H1 (cell line): ENCODE data around the gene SLC5A11. TPM values are rescaled to one million over a fixed set of nuclear protein-coding genes. Genes with fewer than 3 reads are reported as not detected.

Experiments
- CTCF ChIA-PET: fragments of 300-600 bp; sonication (Branson Sonifier 250); formaldehyde crosslinking; loops from one replicate; lab custom pipeline; 2021; ENCODE audit not compliant: partially characterized antibody; lab: Charles Lee
- POLR2A ChIA-PET: fragments of 300-600 bp; sonication (Branson Sonifier 250); formaldehyde crosslinking; loops from one replicate; lab custom pipeline; 2021; ENCODE audit warnings: inconsistent platforms; ENCODE audit not compliant: partially characterized antibody; lab: Charles Lee
- DNase-seq, 2 experiments: peaks; one replicate each; pipeline versions ENCODE4 v3.0.0 to v3.0.0-alpha.2; 2010 to 2022; ENCODE audit warnings: low spot score in 2 of 2, low read depth in 1 of 2, mixed read lengths in 1 of 2
- FAIRE-seq: peaks from 2 replicates; lab custom pipeline; 2011; peaks lifted over from hg19 to GRCh38; lab: Jason Lieb, UNC
- H2AFZ ChIP-seq: 2 replicates; pipeline ENCODE4 v1.8.1; 2012; ENCODE audit warnings: low read length, inconsistent platforms
- H2AK5ac ChIP-seq: 2 replicates; pipeline ENCODE4 v1.6.1; 2013; ENCODE audit warnings: low read depth, low read length
- H2BK120ac ChIP-seq: replicated peaks from 2 replicates; pipeline ENCODE3; 2013; ENCODE audit warnings: low read depth, low read length, inconsistent platforms
- H2BK12ac ChIP-seq: 2 replicates; pipeline ENCODE4 v1.6.1; 2013; ENCODE audit warnings: low read depth, low read length
- H2BK15ac ChIP-seq: 2 replicates; pipeline ENCODE4 v1.6.1; 2013; ENCODE audit warnings: low read length
- H2BK20ac ChIP-seq: 2 replicates; pipeline ENCODE4 v1.6.1; 2013; ENCODE audit warnings: low read length
- H2BK5ac ChIP-seq: 2 replicates; pipeline ENCODE4 v1.6.1; 2013; ENCODE audit warnings: low read depth, low read length
- H3K14ac ChIP-seq: 2 replicates; pipeline ENCODE4 v1.6.1; 2013; ENCODE audit warnings: inconsistent platforms; ENCODE audit not compliant: insufficient read length
- H3K18ac ChIP-seq: 2 replicates; pipeline ENCODE4 v1.6.1; 2013; ENCODE audit warnings: low read length; ENCODE audit errors: extremely low read depth
- H3K23ac ChIP-seq: 2 replicates; pipeline ENCODE4 v1.6.1; 2013; ENCODE audit warnings: inconsistent platforms; ENCODE audit not compliant: insufficient read length
- H3K23me2 ChIP-seq: 2 replicates; pipeline ENCODE4 v1.6.1; 2013; ENCODE audit warnings: low read depth, low read length
- H3K27ac ChIP-seq: 2 replicates; pipeline ENCODE4 v1.6.1; 2011; ENCODE audit warnings: low read depth, low read length, inconsistent platforms
- H3K27me3 ChIP-seq, 4 experiments: replicated peaks in 1 of 4; 1 replicate in 1 of 4; 2 replicates in 3 of 4; pipeline versions ENCODE4 v1.6.1 to v1.8.1; 2011 to 2013; ENCODE audit warnings: low read length in 3 of 4, mild to moderate bottlenecking in 3 of 4, inconsistent platforms in 2 of 4, mixed read lengths in 2 of 4, moderate library complexity in 1 of 4; ENCODE audit not compliant: control insufficient read depth in 3 of 4, insufficient read depth in 3 of 4; ENCODE audit errors: extremely low read depth in 1 of 4
- H3K36me3 ChIP-seq, 4 experiments: 2 replicates each; pipeline versions ENCODE4 v1.6.1 to v1.8.1; 2011 to 2013; ENCODE audit warnings: mild to moderate bottlenecking in 4 of 4, low read length in 3 of 4, moderate library complexity in 2 of 4, control low read depth in 1 of 4, inconsistent platforms in 1 of 4; ENCODE audit not compliant: insufficient read depth in 4 of 4, control insufficient read depth in 2 of 4
- H3K4ac ChIP-seq: replicated peaks from 2 replicates; pipeline ENCODE3; 2013; ENCODE audit warnings: low read length, low read depth, mixed read lengths, inconsistent platforms; ENCODE audit not compliant: insufficient read length
- H3K4me1 ChIP-seq, 4 experiments: replicated peaks in 1 of 4; 1 replicate in 1 of 4; 2 replicates in 3 of 4; pipeline versions ENCODE4 v1.6.1 to v1.8.1; 2011 to 2013; ENCODE audit warnings: low read length in 3 of 4, inconsistent platforms in 2 of 4, mixed read lengths in 1 of 4; ENCODE audit not compliant: insufficient read depth in 4 of 4, control insufficient read depth in 3 of 4
- H3K4me2 ChIP-seq, 2 experiments: 2 replicates each; pipeline versions ENCODE4 v1.6.1 to v1.8.1; 2011 to 2013; ENCODE audit warnings: low read depth in 2 of 2, low read length in 2 of 2, control low read depth in 1 of 2, inconsistent platforms in 1 of 2, mild to moderate bottlenecking in 1 of 2; ENCODE audit not compliant: insufficient read depth in 1 of 2
- H3K4me3 ChIP-seq, 4 experiments: fragments of 200-600, 300-600 bp in 1 of 4; sonication (generic), shearing (Covaris generic), sonication (Bioruptor Twin) in 1 of 4; 2 replicates each; pipeline versions ENCODE4 v1.5.1 to v1.8.1; 2011 to 2016; ENCODE audit warnings: low read length in 4 of 4, low read depth in 3 of 4, control low read depth in 2 of 4, inconsistent platforms in 2 of 4, mild to moderate bottlenecking in 2 of 4, mixed read lengths in 1 of 4, moderate library complexity in 1 of 4; ENCODE audit not compliant: insufficient read depth in 2 of 4; ENCODE audit errors: extremely low read depth in 1 of 4
- H3K56ac ChIP-seq: replicated peaks from 2 replicates; pipeline ENCODE3; 2013; ENCODE audit warnings: low read depth, mild to moderate bottlenecking, mixed read lengths, low read length, inconsistent platforms; ENCODE audit not compliant: insufficient read length
- H3K79me1 ChIP-seq: 2 replicates; pipeline ENCODE4 v1.6.1; 2013; ENCODE audit warnings: low read depth, low read length, control low read depth
- H3K79me2 ChIP-seq, 2 experiments: 2 replicates each; pipeline versions ENCODE4 v1.6.1 to v1.8.1; 2012 to 2013; ENCODE audit warnings: low read length in 2 of 2, mild to moderate bottlenecking in 2 of 2, inconsistent platforms in 1 of 2; ENCODE audit not compliant: insufficient read depth in 2 of 2, control insufficient read depth in 1 of 2
- H3K9ac ChIP-seq, 4 experiments: replicated peaks in 1 of 4; 1 replicate in 1 of 4; 2 replicates in 3 of 4; pipeline versions ENCODE4 v1.6.1 to v1.8.1; 2011 to 2013; ENCODE audit warnings: low read depth in 3 of 4, low read length in 3 of 4, control low read depth in 2 of 4, mild to moderate bottlenecking in 2 of 4, moderate library complexity in 2 of 4, inconsistent platforms in 1 of 4; ENCODE audit errors: extremely low read depth in 1 of 4
- H3K9me3 ChIP-seq, 2 experiments: 2 replicates each; pipeline versions ENCODE4 v1.6.1 to v1.8.1; 2012 to 2013; ENCODE audit warnings: mild to moderate bottlenecking in 2 of 2, moderate library complexity in 2 of 2, control low read depth in 1 of 2, inconsistent platforms in 1 of 2, low read depth in 1 of 2, low read length in 1 of 2, mixed read lengths in 1 of 2; ENCODE audit not compliant: insufficient read depth in 2 of 2
- H4K20me1 ChIP-seq, 2 experiments: replicated peaks in 1 of 2; 2 replicates each; pipeline versions ENCODE3 to v1.8.1; 2011 to 2013; ENCODE audit warnings: inconsistent platforms in 2 of 2, low read length in 2 of 2, mild to moderate bottlenecking in 1 of 2; ENCODE audit not compliant: insufficient read depth in 2 of 2, control insufficient read depth in 1 of 2
- H4K5ac ChIP-seq: 2 replicates; pipeline ENCODE4 v1.6.1; 2013; ENCODE audit warnings: low read length, low read depth, mixed read lengths, inconsistent platforms; ENCODE audit not compliant: insufficient read length
- H4K8ac ChIP-seq: 2 replicates; pipeline ENCODE4 v1.8.0; 2013; ENCODE audit warnings: mild to moderate bottlenecking, moderate library complexity, low read length, inconsistent platforms; ENCODE audit not compliant: insufficient read depth; ENCODE audit errors: extremely low read depth
- H4K91ac ChIP-seq: replicated peaks from 2 replicates; pipeline ENCODE3; 2013; ENCODE audit warnings: low read length, mixed read lengths, inconsistent platforms; ENCODE audit not compliant: insufficient read length
- BACH1 ChIP-seq: IDR thresholded peaks from 2 replicates; pipeline ENCODE4 v1.6.1; 2012; ENCODE audit warnings: low read length, improper control_type of control experiment
- CBX5 ChIP-seq: fragments of 300-800, 300-1000 bp; sonication (generic); IDR thresholded peaks from 2 replicates; pipeline ENCODE4 v1.7.1; 2016; ENCODE audit warnings: antibody characterized with exemption, low read length, low read depth
- EP300 ChIP-seq, 2 experiments: IDR thresholded peaks; 1 replicate in 1 of 2; 2 replicates in 1 of 2; pipeline ENCODE4 v1.6.1; 2011 to 2012; ENCODE audit warnings: low read depth in 2 of 2, low read length in 2 of 2, mild to moderate bottlenecking in 2 of 2, borderline replicate concordance in 1 of 2, inconsistent platforms in 1 of 2, moderate library complexity in 1 of 2
- EZH2 ChIP-seq: fragments of 200-600 bp; sonication (generic); IDR thresholded peaks from 2 replicates; pipeline ENCODE4 v1.7.1; 2012; ENCODE audit warnings: low read depth, mild to moderate bottlenecking, moderate library complexity, low read length, inconsistent platforms; ENCODE audit not compliant: severe bottlenecking
- GABPA ChIP-seq: IDR thresholded peaks from 2 replicates; pipeline ENCODE4 v1.6.1; 2011; ENCODE audit warnings: mild to moderate bottlenecking, low read length, moderate library complexity, borderline replicate concordance; ENCODE audit not compliant: insufficient read depth
- GTF2F1 ChIP-seq: IDR thresholded peaks from 2 replicates; pipeline ENCODE4 v1.6.1; 2012; ENCODE audit warnings: low read depth, low read length, improper control_type of control experiment, borderline replicate concordance
- HDAC6 ChIP-seq: IDR thresholded peaks from one replicate; pipeline ENCODE4 v1.7.1; 2012; ENCODE audit warnings: low read depth, mild to moderate bottlenecking, inconsistent platforms, low read length, moderate library complexity
- JUND ChIP-seq: IDR thresholded peaks from 2 replicates; pipeline ENCODE4 v1.6.1; 2011; ENCODE audit warnings: mild to moderate bottlenecking, improper control_type of control experiment, low read length
- KDM1A ChIP-seq: fragments of 200-600, 300-600 bp; sonication (generic); IDR thresholded peaks from 2 replicates; pipeline ENCODE4 v1.7.1; 2016; ENCODE audit warnings: mild to moderate bottlenecking, low read length, borderline replicate concordance
- KDM4A ChIP-seq: IDR thresholded peaks from one replicate; pipeline ENCODE4 v1.7.1; 2012; ENCODE audit warnings: low read depth, mild to moderate bottlenecking, moderate library complexity, low read length, inconsistent platforms; ENCODE audit not compliant: severe bottlenecking
- RBBP5 ChIP-seq: IDR thresholded peaks from 2 replicates; pipeline ENCODE4 v1.7.1; 2012; ENCODE audit warnings: low read depth, mild to moderate bottlenecking, inconsistent platforms, low read length, moderate library complexity, borderline replicate concordance
- RNF2 ChIP-seq: fragments of 200-900, 300-1000 bp; sonication (generic); IDR thresholded peaks from 2 replicates; pipeline ENCODE4 v1.7.1; 2016; ENCODE audit warnings: borderline replicate concordance, low read depth, mild to moderate bottlenecking, antibody characterized with exemption, low read length; ENCODE audit not compliant: poor library complexity, severe bottlenecking; ENCODE audit errors: missing control alignments
- SRF ChIP-seq: IDR thresholded peaks from 2 replicates; pipeline ENCODE4 v1.6.1; 2011; ENCODE audit warnings: mild to moderate bottlenecking, low read depth, low read length, moderate library complexity
- TCF12 ChIP-seq: IDR thresholded peaks from 2 replicates; pipeline ENCODE4 v1.6.1; 2011; ENCODE audit warnings: low read depth, mild to moderate bottlenecking, low read length
- WGBS, 2 experiments: shearing (Covaris generic) in 1 of 2; methylation state at CpG; one replicate each; pipeline versions ENCODE4 v1.1.6 to v1.1.7; 2013 to 2015; ENCODE audit warnings: low lambda C conversion rate in 2 of 2, mixed read lengths in 2 of 2, inconsistent platforms in 1 of 2, low coverage in 1 of 2, missing lambda C conversion rate in 1 of 2; ENCODE audit not compliant: insufficient replicate concordance in 2 of 2, insufficient coverage in 1 of 2, insufficient read length in 1 of 2; ENCODE audit errors: extremely low coverage in 1 of 2, missing lambda C conversion rate in 1 of 2; 5-methylcytosine and 5-hydroxymethylcytosine counted together
- polyA plus RNA-seq, 7 experiments: library from polyadenylated mRNA; depleted of rRNA in 3 of 7; stranded (reverse) in 5 of 7; unstranded in 2 of 7; fragments of >200 nt in 5 of 7; fragments of 200-250 nt in 2 of 7; gene quantifications; 1 replicate in 5 of 7; 2 replicates in 1 of 7; 4 replicates in 1 of 7; pipeline versions ENCODE4 v1.2.1 to v1.2.3, GENCODE V29; 2011 to 2013; ENCODE audit warnings: missing spikeins in 2 of 7, mixed read lengths in 2 of 7
- total RNA-seq: library from RNA; stranded (reverse); fragmentation: NEBNext Ultra II Directional; extraction: Animal tissue kit (Norgen Biotek cat#: 25700); gene quantifications from 2 replicates; pipeline ENCODE4 v1.2.1, GENCODE V29; 2021

Gene SLC5A11
- total and polyA plus RNA-seq, 2 of the 8 experiments (the other 6 are each of a cell fraction or from before 2014, with no cell fraction given) = 0.26 to 0.59 TPM

- Histone ChIP-seq H3K14ac (no peak overlapping the region), H3K4me2 (no peak overlapping the region), H3K79me1 (no peaks in the 10 kb centered on the region), H3K79me2 (no peaks in the 10 kb centered on the region), H2BK5ac (no peak overlapping the region), H3K4ac (no peak overlapping the region), H4K20me1 (no peaks in the 10 kb centered on the region), H3K56ac (no peak overlapping the region), H3K4me3 (no peak overlapping the region), H3K27ac (no peak overlapping the region), H4K8ac (no peak overlapping the region), H3K23me2 (no peaks in the 10 kb centered on the region), H2BK120ac (no peak overlapping the region), H3K4me1 (peaks cover 0 to 8% (median 5%) of the 10 kb centered on the region in 4 experiments; a peak in 4 of 7 replicates), H3K18ac (no peak overlapping the region), H3K9me3 (no peaks in the 10 kb centered on the region), H4K91ac (no peak overlapping the region), H4K5ac (no peak overlapping the region), H2BK12ac (no peak overlapping the region), H2AK5ac (no peak overlapping the region), H3K27me3 (no peaks in the 10 kb centered on the region), H3K9ac (no peak overlapping the region), H3K23ac (no peak overlapping the region), H2BK20ac (no peak overlapping the region), H2AFZ (no peak overlapping the region), H2BK15ac (no peak overlapping the region), H3K36me3 (peaks cover 0 to 9% (median 4%) of the 10 kb centered on the region in 4 experiments; a peak in 5 of 8 replicates)
- 93% methylated on average over 10 of the region's 10 CpGs; no CpG with 5 or more reads in 1 of the 2 experiments for WGBS, 2 experiments
- ChIA-PET POLR2A (interaction anchor here (0.6 kb wide), 1 partner anchor 54 kb away, joined by 4 read pairs; no protein-coding TSS in a partner anchor), CTCF (no interaction called here)
- DNase-seq = no peak
- FAIRE-seq = no peak
- TF ChIP-seq JUND = no peak
- no peak for TF ChIP-seq CBX5
- TF ChIP-seq KDM1A = no peak
- TF ChIP-seq RNF2 = no peak
- no peak for TF ChIP-seq KDM4A
- no peak for TF ChIP-seq HDAC6
- no peak for TF ChIP-seq TCF12
- TF ChIP-seq EP300 (IDR thresholded peaks at IDR 0.05; ENCODE audit: borderline replicate concordance in 1 of 2, low read depth in 2 of 2, low read length in 2 of 2) = no peak
- no peak for TF ChIP-seq SRF
- no peak for TF ChIP-seq GTF2F1
- no peak for TF ChIP-seq GABPA
- no peak for TF ChIP-seq EZH2
- TF ChIP-seq RBBP5 = no peak
- no peak for TF ChIP-seq BACH1
These were observed 72.9 kb downstream of the SLC5A11 start for GRCh38 chr16:24918641-24919040.
